Mesenchymal stem cell (in vitro differentiated cells and primary cell): ENCODE data around the gene EGFL8.
"Not testable (repeated sequence)": the region's sequence is repeated elsewhere in the genome, so short reads cannot be mapped to it uniquely, and the experiment has no call there.

Source experiments
- DNase-seq: peaks from one replicate; pipeline ENCODE4 v3.0.0-alpha.2; 2013
- H2AFZ ChIP-seq: one replicate; pipeline ENCODE4 v1.6.1; 2013; ENCODE audit warnings: low read depth, mild to moderate bottlenecking, control low read depth, inconsistent platforms, low read length, moderate library complexity
- H2AK5ac ChIP-seq: 2 replicates; pipeline ENCODE4 v1.6.1; 2013; ENCODE audit warnings: low read length, moderate library complexity, mild to moderate bottlenecking, inconsistent platforms; ENCODE audit not compliant: severe bottlenecking
- H2BK120ac ChIP-seq: one replicate; pipeline ENCODE4 v1.6.1; 2013; ENCODE audit warnings: low read depth, mild to moderate bottlenecking, inconsistent platforms, low read length, moderate library complexity
- H2BK12ac ChIP-seq, 2 experiments: one replicate each; pipeline ENCODE4 v1.6.1; 2013; ENCODE audit warnings: inconsistent platforms in 2 of 2, low read length in 2 of 2, mild to moderate bottlenecking in 2 of 2, moderate library complexity in 2 of 2, control low read depth in 1 of 2
- H2BK15ac ChIP-seq: one replicate; pipeline ENCODE4 v1.6.1; 2013; ENCODE audit warnings: mild to moderate bottlenecking, low read depth, inconsistent platforms; ENCODE audit not compliant: poor library complexity, severe bottlenecking
- H2BK5ac ChIP-seq: 2 replicates; pipeline ENCODE4 v1.6.1; 2013; ENCODE audit warnings: low read depth, mild to moderate bottlenecking, low read length, control low read depth, inconsistent platforms; ENCODE audit not compliant: poor library complexity, severe bottlenecking
- H3K14ac ChIP-seq, 2 experiments: one replicate each; pipeline ENCODE4 v1.6.1; 2013; ENCODE audit warnings: inconsistent platforms in 2 of 2, low read length in 2 of 2, control low read depth in 1 of 2, mild to moderate bottlenecking in 1 of 2, moderate library complexity in 1 of 2
- H3K18ac ChIP-seq, 2 experiments: one replicate each; pipeline ENCODE4 v1.6.1; 2013; ENCODE audit warnings: inconsistent platforms in 2 of 2, low read length in 2 of 2, control low read depth in 1 of 2, low read depth in 1 of 2, mild to moderate bottlenecking in 1 of 2
- H3K23ac ChIP-seq, 2 experiments: one replicate each; pipeline ENCODE4 v1.6.1; 2013; ENCODE audit warnings: inconsistent platforms in 2 of 2, low read length in 2 of 2, mild to moderate bottlenecking in 2 of 2, moderate library complexity in 2 of 2, control low read depth in 1 of 2
- H3K27ac ChIP-seq: 2 replicates; pipeline ENCODE4 v1.5.1; 2013; ENCODE audit warnings: mild to moderate bottlenecking, moderate library complexity, low read length, control low read depth, inconsistent platforms; ENCODE audit not compliant: poor library complexity, severe bottlenecking
- H3K27me3 ChIP-seq, 2 experiments: 2 replicates each; pipeline versions ENCODE4 v1.6.1 to v1.7.0; 2013; ENCODE audit warnings: low read length in 2 of 2, mild to moderate bottlenecking in 2 of 2, moderate library complexity in 2 of 2, control low read depth in 1 of 2, inconsistent platforms in 1 of 2; ENCODE audit not compliant: control insufficient read depth in 1 of 2, insufficient read depth in 1 of 2
- H3K36me3 ChIP-seq, 2 experiments: 2 replicates each; pipeline versions ENCODE4 v1.6.1 to v1.7.0; 2013; ENCODE audit warnings: low read length in 2 of 2, control low read depth in 1 of 2, inconsistent platforms in 1 of 2, low read depth in 1 of 2, mild to moderate bottlenecking in 1 of 2; ENCODE audit not compliant: insufficient read depth in 2 of 2, control insufficient read depth in 1 of 2
- H3K4ac ChIP-seq, 2 experiments: one replicate each; pipeline ENCODE4 v1.6.1; 2013; ENCODE audit warnings: inconsistent platforms in 2 of 2, low read length in 2 of 2, mild to moderate bottlenecking in 2 of 2, moderate library complexity in 2 of 2, control low read depth in 1 of 2, low read depth in 1 of 2
- H3K4me1 ChIP-seq: 2 replicates; pipeline ENCODE4 v1.6.1; 2013; ENCODE audit warnings: low read depth, low read length, control low read depth; ENCODE audit not compliant: control insufficient read depth, insufficient read depth
- H3K4me2 ChIP-seq: 2 replicates; pipeline ENCODE4 v1.6.1; 2013; ENCODE audit warnings: low read length, mild to moderate bottlenecking, inconsistent platforms; ENCODE audit not compliant: poor library complexity, severe bottlenecking
- H3K4me3 ChIP-seq, 2 experiments: 2 replicates each; pipeline versions ENCODE4 v1.5.1 to v1.7.0; 2013; ENCODE audit warnings: low read length in 2 of 2, mild to moderate bottlenecking in 2 of 2, control low read depth in 1 of 2, low read depth in 1 of 2; ENCODE audit not compliant: insufficient read depth in 1 of 2
- H3K79me1 ChIP-seq: replicated peaks from 2 replicates; pipeline ENCODE4 v1.6.1; 2013; ENCODE audit warnings: mild to moderate bottlenecking, control low read depth, low read length, inconsistent platforms; ENCODE audit not compliant: poor library complexity, severe bottlenecking
- H3K9ac ChIP-seq: 2 replicates; pipeline ENCODE4 v1.7.0; 2013; ENCODE audit warnings: mild to moderate bottlenecking, low read length, moderate library complexity
- H3K9me3 ChIP-seq: 2 replicates; pipeline ENCODE4 v1.7.0; 2013; ENCODE audit warnings: mild to moderate bottlenecking, low read length; ENCODE audit not compliant: control insufficient read depth
- H4K8ac ChIP-seq: one replicate; pipeline ENCODE4 v1.6.1; 2013; ENCODE audit warnings: inconsistent platforms, mild to moderate bottlenecking, low read length, moderate library complexity
- H4K91ac ChIP-seq: one replicate; pipeline ENCODE4 v1.6.1; 2013; ENCODE audit warnings: mild to moderate bottlenecking, low read length, inconsistent platforms
- WGBS: methylation state at CpG from one replicate; pipeline ENCODE4 v1.1.7; 2013; ENCODE audit warnings: mixed read lengths; 5-methylcytosine and 5-hydroxymethylcytosine counted together

The EGFL8 gene

DNA sequence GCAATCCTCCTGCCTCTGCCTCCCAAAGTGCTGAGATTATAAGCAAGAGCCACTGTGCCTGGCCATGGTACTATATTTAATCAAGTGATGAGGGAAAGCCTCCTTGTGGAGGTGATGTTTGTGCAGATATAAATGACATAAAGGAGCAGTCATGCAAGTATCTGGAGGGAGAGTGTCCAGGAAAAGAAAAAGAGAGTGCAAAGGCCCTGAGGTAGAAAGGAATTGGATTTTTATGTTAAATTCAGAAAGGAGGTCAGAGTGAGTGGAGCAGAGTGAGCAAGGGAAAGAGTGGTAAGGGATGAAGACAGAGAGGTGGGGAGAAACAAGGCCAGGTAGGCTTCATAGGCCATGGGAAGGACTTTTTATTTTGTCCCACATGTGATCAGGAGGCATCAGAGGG lies 26.9 kb upstream of the EGFL8 start:
- no peak for DNase-seq
- Histone ChIP-seq H3K9me3 (no peaks in the 10 kb centered on the region), H3K23ac (no peak overlapping the region), H3K27me3 (peaks cover 0 to 6% of the 10 kb centered on the region in 2 experiments), H2BK120ac (no peak overlapping the region), H2BK12ac (no peak overlapping the region), H3K27ac (no peak overlapping the region), H4K8ac (no peak overlapping the region), H3K18ac (no peak overlapping the region), H3K4me1 (no peaks in the 10 kb centered on the region), H4K91ac (no peak overlapping the region), H3K14ac (no peak overlapping the region), H3K4me3 (no peak overlapping the region), H2AFZ (no peak overlapping the region), H3K9ac (no peak overlapping the region), H2AK5ac (no peak overlapping the region), H3K4ac (no peak overlapping the region), H3K4me2 (no peak overlapping the region), H3K79me1 (no peaks in the 10 kb centered on the region), H2BK15ac (no peak overlapping the region), H3K36me3 (no peaks in the 10 kb centered on the region), H2BK5ac (no peak overlapping the region)

DNA sequence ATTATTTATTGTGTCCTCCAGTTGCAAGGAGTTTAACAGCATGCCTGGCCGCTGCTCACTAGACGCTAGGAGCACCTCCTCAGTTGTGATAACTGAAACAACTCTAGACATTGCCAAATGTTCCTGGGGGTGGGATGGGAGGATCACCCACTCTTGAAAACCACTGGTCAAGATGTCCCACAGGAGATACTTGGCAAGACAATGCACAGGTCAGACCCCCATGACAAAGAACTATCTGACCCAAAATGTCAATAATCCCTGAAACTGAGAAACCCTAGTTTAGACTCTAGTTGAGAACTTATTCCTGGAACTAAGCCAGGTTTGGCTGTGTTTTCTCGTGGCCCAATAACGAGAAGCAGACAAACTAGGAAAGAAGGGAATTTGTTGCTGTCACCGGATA lies 24.8 kb upstream of the EGFL8 start:
- Histone ChIP-seq H2BK120ac (no peak overlapping the region), H2BK15ac (no peak overlapping the region), H3K9me3 (no peaks in the 10 kb centered on the region), H3K79me1 (no peaks in the 10 kb centered on the region), H3K4me1 (no peaks in the 10 kb centered on the region), H2AFZ (no peak overlapping the region), H3K4me2 (no peak overlapping the region), H3K23ac (no peak overlapping the region), H2BK12ac (no peak overlapping the region), H3K36me3 (no peaks in the 10 kb centered on the region), H4K91ac (no peak overlapping the region), H3K27ac (no peak overlapping the region), H3K4me3 (no peak overlapping the region), H3K27me3 (peaks cover 0 to 3% of the 10 kb centered on the region in 2 experiments), H3K14ac (no peak overlapping the region), H4K8ac (no peak overlapping the region), H2BK5ac (no peak overlapping the region), H3K4ac (no peak overlapping the region), H3K18ac (no peak overlapping the region), H2AK5ac (no peak overlapping the region), H3K9ac (no peak overlapping the region)
- DNase-seq = no peak
- WGBS = 91% methylated on average over 5 of the region's 5 CpGs

DNA sequence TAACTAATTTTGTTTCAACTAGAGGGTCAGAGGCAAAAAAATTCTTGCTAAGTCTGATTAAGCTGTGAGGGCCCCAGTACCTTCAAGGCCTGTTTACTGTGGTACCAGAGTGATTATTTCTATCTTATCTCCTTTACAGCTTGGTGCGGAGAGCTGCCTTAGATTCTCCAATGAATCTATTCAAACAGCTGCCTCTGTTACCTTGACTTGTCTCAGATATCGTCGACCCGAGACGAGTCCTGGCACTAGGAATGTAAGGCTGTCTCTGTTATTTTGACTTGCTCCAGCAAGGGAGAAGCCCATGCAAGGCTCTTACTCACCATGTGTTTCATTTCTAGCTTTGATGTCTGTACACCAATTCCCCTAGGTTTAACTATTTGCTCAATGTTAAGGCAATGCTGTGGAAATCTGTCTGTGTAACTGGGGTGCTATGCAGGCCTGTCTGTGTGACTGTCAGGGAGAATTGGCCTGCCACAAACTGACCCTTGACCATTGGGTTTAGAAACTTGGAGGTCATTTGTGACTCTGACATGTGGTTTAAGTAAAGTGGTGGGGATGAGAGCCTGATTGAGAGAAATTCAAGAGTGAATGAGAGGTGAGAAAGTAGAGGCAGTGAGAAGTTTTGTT lies 23.9 kb upstream of the EGFL8 start:
- Histone ChIP-seq H3K14ac (no peak overlapping the region), H2BK15ac (no peak overlapping the region), H2BK12ac (no peak overlapping the region), H3K4me1 (no peaks in the 10 kb centered on the region), H2BK120ac (no peak overlapping the region), H3K4me2 (no peak overlapping the region), H2AFZ (no peak overlapping the region), H3K79me1 (no peaks in the 10 kb centered on the region), H3K27me3 (peaks cover 0 to 3% of the 10 kb centered on the region in 2 experiments), H2BK5ac (no peak overlapping the region), H3K9ac (no peak overlapping the region), H3K36me3 (no peaks in the 10 kb centered on the region), H3K4ac (no peak overlapping the region), H3K18ac (no peak overlapping the region), H2AK5ac (no peak overlapping the region), H3K27ac (no peak overlapping the region), H3K4me3 (no peak overlapping the region), H3K9me3 (no peaks in the 10 kb centered on the region), H4K8ac (no peak overlapping the region), H3K23ac (no peak overlapping the region), H4K91ac (no peak overlapping the region)
- DNase-seq = peak; percentile 48
- WGBS = 74% methylated on average over 5 of the region's 5 CpGs

DNA sequence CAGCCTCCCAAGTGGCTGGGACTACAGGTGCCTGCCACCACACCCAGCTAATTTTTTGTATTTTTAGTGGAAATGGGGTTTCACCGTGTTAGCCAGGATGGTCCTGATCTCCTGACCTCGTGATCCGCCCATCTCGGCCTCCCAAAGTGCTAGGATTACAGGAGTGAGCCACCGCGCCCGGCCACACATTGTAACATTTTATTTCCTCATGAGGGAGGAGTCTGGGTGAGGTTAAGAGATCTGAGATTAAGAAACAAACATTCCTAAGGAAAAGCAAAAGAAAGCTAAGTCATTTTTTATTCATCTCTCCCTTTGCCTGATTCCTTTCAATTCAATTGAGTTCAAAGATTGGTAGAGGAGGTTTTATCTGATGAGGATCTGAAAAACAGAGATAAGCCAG lies 20.2 kb upstream of the EGFL8 start:
- not testable (repeated sequence) for H2BK12ac ChIP-seq, H2AFZ ChIP-seq, H3K14ac ChIP-seq, H2AK5ac ChIP-seq, H3K4me2 ChIP-seq, DNase-seq, H3K9ac ChIP-seq, H3K79me1 ChIP-seq, H3K36me3 ChIP-seq, H3K27ac ChIP-seq, H3K4ac ChIP-seq, H3K23ac ChIP-seq, H2BK120ac ChIP-seq, H4K91ac ChIP-seq, H2BK15ac ChIP-seq, H3K4me1 ChIP-seq, H4K8ac ChIP-seq, H3K4me3 ChIP-seq, H2BK5ac ChIP-seq, H3K9me3 ChIP-seq, H3K18ac ChIP-seq
- peaks cover 25 to 30% of the 10 kb centered on the region in 2 experiments for H3K27me3 ChIP-seq
- 87% methylated on average over 7 of the region's 7 CpGs for WGBS
